Activated CD8-positive, alpha-beta T cell treated with anti-CD3 and anti-CD28 coated beads for 36 hours (primary cell): ENCODE measurements around the gene PTPRN2. TPM values are rescaled to one million over a fixed set of nuclear protein-coding genes. Genes with fewer than 3 reads are reported as not detected.
A peak's percentile ranks its signal among the peaks of the same experiment; 100 is the strongest.
"Not testable (repeated sequence)": the region's sequence is repeated elsewhere in the genome, so short reads cannot be mapped to it uniquely, and the experiment has no call there.

ENCODE experiments used
- ATAC-seq: fragments of 200-7000 bp; cut with Tn5 transposase; one replicate; pipeline ENCODE4 v1.10.0; 2021; ENCODE audit warnings: mild to moderate bottlenecking, moderate library complexity
- CTCF ChIA-PET: fragments of 350-600 bp; sonication (Branson Sonifier 250); formaldehyde crosslinking; loops from one replicate; lab custom pipeline; 2021; ENCODE audit warnings: antibody characterized with exemption; lab: Charles Lee
- POLR2A ChIA-PET: fragments of 350-600 bp; sonication (Branson Sonifier 250); formaldehyde crosslinking; loops from one replicate; lab custom pipeline; 2021; ENCODE audit warnings: antibody characterized with exemption; lab: Charles Lee
- DNase-seq: peaks from one replicate; pipeline ENCODE4 v3.0.0-alpha.2; 2020
- H3K27ac Mint-ChIP-seq: one replicate; pipeline ENCODE4 v1.8.0; 2021; ENCODE audit warnings: mild to moderate bottlenecking, mixed read lengths
- H3K27me3 Mint-ChIP-seq: one replicate; pipeline ENCODE4 v1.8.0; 2021; ENCODE audit warnings: mixed read lengths
- H3K36me3 Mint-ChIP-seq: one replicate; pipeline ENCODE4 v1.8.0; 2021; ENCODE audit warnings: low read depth, mixed read lengths
- H3K4me1 Mint-ChIP-seq: one replicate; pipeline ENCODE4 v1.8.0; 2021; ENCODE audit warnings: low read depth, mixed read lengths
- H3K4me3 Mint-ChIP-seq: one replicate; pipeline ENCODE4 v1.8.0; 2021; ENCODE audit warnings: mild to moderate bottlenecking, moderate library complexity, mixed read lengths
- H3K9me3 Mint-ChIP-seq: one replicate; pipeline ENCODE4 v1.8.0; 2021; ENCODE audit warnings: mixed read lengths
- intact Hi-C: fragments of 100-400 bp; cut with micrococcal nuclease; formaldehyde crosslinking; loops from one replicate; pipeline ENCODE4 v1.10.0; 2022
- total RNA-seq, 2 experiments: library from RNA; stranded (reverse); gene quantifications; one replicate each; pipeline ENCODE4 v1.2.3, GENCODE V29; 2021
- TF ChIP-seq, protein P1 (sequence below): fragments of 200-600 bp; IDR thresholded peaks from one replicate; pipeline ENCODE4 v1.8.0; 2022; ENCODE audit warnings: antibody characterized with exemption, mild to moderate bottlenecking

The PTPRN2 gene
- total RNA-seq, 2 experiments from 2014 or later: 0.49 to 0.65 TPM

DNA sequence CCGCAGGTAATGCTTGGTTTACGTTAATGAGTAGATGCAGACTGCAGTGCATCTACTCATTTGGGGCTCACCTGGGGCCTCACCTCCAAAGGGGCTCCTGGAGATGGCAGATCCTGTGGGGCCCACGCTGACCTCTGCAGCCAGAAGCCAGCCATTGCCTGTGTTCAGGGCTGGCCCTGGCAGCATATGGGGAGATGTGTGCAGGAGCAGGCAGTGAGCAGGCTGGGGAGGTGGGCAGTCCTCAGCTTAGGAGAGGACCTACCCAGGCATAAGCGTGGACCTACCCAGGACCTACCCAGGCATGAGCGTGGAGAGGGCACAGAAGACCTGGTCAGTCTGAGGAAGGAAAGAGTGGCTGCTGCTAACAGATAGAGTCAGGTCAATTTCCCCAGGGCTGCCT is 178.5 kb downstream of the PTPRN2 start:
- ChIA-PET CTCF (interaction anchor here (0.8 kb wide), 1 partner anchor 10 kb away, joined by 3 read pairs; no protein-coding TSS in a partner anchor), POLR2A (interaction anchor here (0.5 kb wide), 1 partner anchor 50 kb away, joined by 3 read pairs; no protein-coding TSS in a partner anchor)
- TF ChIP-seq, protein P1, sequence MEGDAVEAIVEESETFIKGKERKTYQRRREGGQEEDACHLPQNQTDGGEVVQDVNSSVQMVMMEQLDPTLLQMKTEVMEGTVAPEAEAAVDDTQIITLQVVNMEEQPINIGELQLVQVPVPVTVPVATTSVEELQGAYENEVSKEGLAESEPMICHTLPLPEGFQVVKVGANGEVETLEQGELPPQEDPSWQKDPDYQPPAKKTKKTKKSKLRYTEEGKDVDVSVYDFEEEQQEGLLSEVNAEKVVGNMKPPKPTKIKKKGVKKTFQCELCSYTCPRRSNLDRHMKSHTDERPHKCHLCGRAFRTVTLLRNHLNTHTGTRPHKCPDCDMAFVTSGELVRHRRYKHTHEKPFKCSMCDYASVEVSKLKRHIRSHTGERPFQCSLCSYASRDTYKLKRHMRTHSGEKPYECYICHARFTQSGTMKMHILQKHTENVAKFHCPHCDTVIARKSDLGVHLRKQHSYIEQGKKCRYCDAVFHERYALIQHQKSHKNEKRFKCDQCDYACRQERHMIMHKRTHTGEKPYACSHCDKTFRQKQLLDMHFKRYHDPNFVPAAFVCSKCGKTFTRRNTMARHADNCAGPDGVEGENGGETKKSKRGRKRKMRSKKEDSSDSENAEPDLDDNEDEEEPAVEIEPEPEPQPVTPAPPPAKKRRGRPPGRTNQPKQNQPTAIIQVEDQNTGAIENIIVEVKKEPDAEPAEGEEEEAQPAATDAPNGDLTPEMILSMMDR: no peak
- Mint-ChIP-seq H3K9me3 (no peaks in the 10 kb centered on the region), H3K36me3 (no peaks in the 10 kb centered on the region), H3K27me3 (peaks cover 2% of the 10 kb centered on the region), H3K27ac (no peak overlapping the region), H3K4me1 (no peaks in the 10 kb centered on the region), H3K4me3 (no peak overlapping the region)
- no peak for DNase-seq
- intact Hi-C loops: no loop called here
- no peak for ATAC-seq

DNA sequence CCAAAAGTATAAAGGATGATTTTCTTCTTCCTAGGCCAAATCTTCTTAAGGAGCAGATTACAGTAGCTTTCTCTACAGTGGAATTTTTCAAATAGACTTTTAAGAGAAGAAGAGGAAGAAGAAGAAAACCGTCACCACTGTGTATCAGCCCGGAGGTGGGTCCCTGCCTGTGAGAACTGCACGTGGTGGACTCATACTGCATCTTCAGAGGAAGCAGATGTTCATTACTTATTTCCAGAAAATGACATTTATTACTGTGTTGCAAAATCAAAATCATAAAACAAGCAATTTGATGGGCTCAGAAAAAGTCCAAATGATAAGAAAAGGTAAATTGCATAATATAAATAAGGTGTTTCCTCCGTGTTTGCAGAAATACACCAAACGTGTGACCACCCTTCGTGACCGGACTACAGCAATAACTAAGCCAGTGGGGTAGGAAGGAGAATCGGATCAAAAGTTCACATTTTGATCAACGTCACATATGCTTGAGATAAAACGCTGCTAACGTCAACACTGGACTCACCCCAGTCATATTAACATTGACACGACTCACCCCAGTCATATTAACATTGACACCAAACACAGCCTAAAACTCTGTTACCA is 179.2 kb downstream of the PTPRN2 start:
- intact Hi-C loops: no loop called here
- TF ChIP-seq, protein P1: no peak
- H3K27me3 Mint-ChIP-seq: peaks cover 2% of the 10 kb centered on the region
- ChIA-PET POLR2A (no interaction called here), CTCF (interaction anchor here (0.7 to 1.0 kb wide), 3 partner anchors 11 to 1041 kb away, joined by 3 read pairs; no protein-coding TSS in a partner anchor)
- H3K4me1 Mint-ChIP-seq: no peaks in the 10 kb centered on the region
- ATAC-seq: no peak
- H3K36me3 Mint-ChIP-seq: no peaks in the 10 kb centered on the region
- no peak for DNase-seq
- H3K27ac Mint-ChIP-seq: no peak overlapping the region
- no peaks in the 10 kb centered on the region for H3K9me3 Mint-ChIP-seq
- no peak overlapping the region for H3K4me3 Mint-ChIP-seq

DNA sequence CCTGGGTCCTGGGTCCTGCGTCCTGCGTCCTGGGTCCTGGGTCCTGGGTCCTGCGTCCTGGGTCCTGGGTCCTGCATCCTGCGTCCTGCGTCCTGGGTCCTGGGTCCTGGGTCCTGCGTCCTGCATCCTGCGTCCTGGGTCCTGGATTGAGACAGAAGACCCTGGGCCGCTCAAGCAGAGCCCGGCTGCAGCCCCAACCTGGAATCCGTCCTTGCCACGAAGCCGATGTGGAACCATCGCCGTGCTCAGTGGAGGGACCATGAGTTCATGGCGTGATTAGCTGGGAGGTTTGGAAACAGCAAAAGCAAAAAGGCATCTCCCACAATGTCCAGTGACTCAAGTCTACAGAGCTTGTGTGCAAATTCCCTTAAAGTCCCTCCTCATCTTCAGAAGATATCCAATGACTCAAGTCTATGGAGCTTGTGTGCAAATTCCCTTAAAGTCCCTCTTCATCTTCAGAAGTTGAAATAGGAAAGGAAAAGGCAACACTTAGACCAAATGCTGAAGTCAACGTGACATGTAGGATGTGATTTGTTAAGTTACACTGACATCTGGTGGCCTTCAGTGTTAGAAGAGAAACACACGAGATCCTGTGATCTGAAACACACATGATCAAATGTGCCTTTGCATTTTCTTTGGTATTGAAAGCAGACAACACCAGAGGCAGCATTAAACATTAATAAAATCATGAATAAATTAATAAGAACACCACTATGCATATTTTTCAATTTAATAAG is 179.9 kb downstream of the PTPRN2 start:
- intact Hi-C loops: no loop called here
- DNase-seq: no peak
- no peaks in the 10 kb centered on the region for H3K4me1 Mint-ChIP-seq
- CTCF ChIA-PET: interaction anchor here (0.7 to 1.0 kb wide), 2 partner anchors 20 to 1040 kb away, joined by 3 read pairs; no protein-coding TSS in a partner anchor
- POLR2A ChIA-PET: no interaction called here
- H3K27ac Mint-ChIP-seq: no peak overlapping the region
- no peaks in the 10 kb centered on the region for H3K36me3 Mint-ChIP-seq
- no peak for ATAC-seq
- peaks cover 2% of the 10 kb centered on the region for H3K27me3 Mint-ChIP-seq
- H3K4me3 Mint-ChIP-seq: no peak overlapping the region
- TF ChIP-seq, protein P1: peak; percentile 46
- H3K9me3 Mint-ChIP-seq: no peaks in the 10 kb centered on the region

- ATAC-seq (no peak), DNase-seq (no peak)
- Mint-ChIP-seq H3K27ac (no peak overlapping the region), H3K9me3 (no peaks in the 10 kb centered on the region), H3K27me3 (peaks cover 2% of the 10 kb centered on the region), H3K36me3 (no peaks in the 10 kb centered on the region), H3K4me1 (no peaks in the 10 kb centered on the region), H3K4me3 (no peak overlapping the region)
- intact Hi-C loops: no loop called here
- TF ChIP-seq, protein P1: no peak
- ChIA-PET CTCF (no interaction called here), POLR2A (no interaction called here)
Observed at GRCh38 chr7:158406801-158407200, 180.8 kb downstream of the PTPRN2 start.

- intact Hi-C loops: no loop called here
- TF ChIP-seq, protein P1: no peak
- Mint-ChIP-seq H3K4me3 (no peak overlapping the region), H3K27me3 (peaks cover 2% of the 10 kb centered on the region), H3K36me3 (no peaks in the 10 kb centered on the region), H3K4me1 (no peaks in the 10 kb centered on the region), H3K27ac (no peak overlapping the region), H3K9me3 (no peaks in the 10 kb centered on the region)
- DNase-seq (no peak), ATAC-seq (no peak)
- POLR2A ChIA-PET: no interaction called here
- CTCF ChIA-PET: no interaction called here
Observed at GRCh38 chr7:158406364-158406763, 181.3 kb downstream of the PTPRN2 start.

DNA sequence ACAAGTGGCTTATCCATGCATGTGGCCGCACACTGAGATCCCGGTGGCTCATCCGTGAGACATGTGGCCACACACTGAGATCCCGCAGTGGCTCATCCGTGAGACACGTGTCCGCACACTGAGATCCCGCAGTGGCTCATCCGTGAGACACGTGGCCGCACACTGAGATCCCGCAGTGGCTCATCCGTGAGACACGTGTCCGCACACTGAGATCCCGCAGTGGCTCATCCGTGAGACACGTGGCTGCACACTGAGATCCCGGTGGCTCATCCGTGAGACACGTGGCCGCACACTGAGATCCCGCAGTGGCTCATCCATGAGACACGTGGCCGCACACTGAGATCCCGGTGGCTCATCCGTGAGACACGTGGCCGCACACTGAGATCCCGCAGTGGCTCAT is 181.9 kb downstream of the PTPRN2 start:
- CTCF ChIA-PET, H3K4me1 Mint-ChIP-seq: not testable (repeated sequence)

More for the DNA sequence above, 181.9 kb downstream of the PTPRN2 start:
- ATAC-seq, DNase-seq, H3K4me3 Mint-ChIP-seq, H3K9me3 Mint-ChIP-seq, intact Hi-C loops, H3K27ac Mint-ChIP-seq, POLR2A ChIA-PET, H3K27me3 Mint-ChIP-seq, H3K36me3 Mint-ChIP-seq: not testable (repeated sequence)
